HCT116 (cell line): ENCODE data around the gene CCDC91. TPM values are rescaled to one million over a fixed set of nuclear protein-coding genes. Genes with fewer than 3 reads are reported as not detected.

Source experiments
- ATAC-seq: fragments of 200-7000 bp; cut with Tn5 transposase; 2 replicates; pipeline ENCODE4 v1.9.1; 2020; ENCODE audit warnings: mild to moderate bottlenecking, moderate library complexity
- BruUV-seq: library from RNA; stranded (reverse); fragments of 400-500 nt; replicated peaks from 2 replicates; lab custom pipeline; 2021; lab: Mats Ljungman, UMichigan
- CTCF ChIA-PET: fragments of 300-600 bp; sonication (Branson Sonifier 250); formaldehyde crosslinking; loops from one replicate; lab custom pipeline; 2021; ENCODE audit warnings: antibody characterized with exemption; lab: Charles Lee
- POLR2A ChIA-PET: fragments of 300-600, 350-600 bp; sonication (Branson Sonifier 250); formaldehyde crosslinking; loops from one replicate; lab custom pipeline; 2021; ENCODE audit warnings: antibody characterized with exemption; lab: Charles Lee
- RAD21 ChIA-PET, 2 experiments: fragments of 300-600 bp; sonication (Branson Sonifier 250); formaldehyde crosslinking; loops; one replicate each; lab custom pipeline; 2023; ENCODE audit warnings: low total read pairs in 2 of 2; ENCODE audit not compliant: uncharacterized antibody in 2 of 2, unreplicated experiment in 2 of 2, low non-redundant PET in 1 of 2; lab: Charles Lee
- DNase-seq: peaks from one replicate; pipeline ENCODE4 v3.0.0-alpha.2; 2010; ENCODE audit warnings: low read depth, low spot score
- H2AFZ ChIP-seq: fragments of 200-600 bp; shearing (Covaris generic), sonication (generic); 2 replicates; pipeline ENCODE4 v1.6.1; 2017; ENCODE audit warnings: low read depth, mixed run types, mixed read lengths, antibody characterized with exemption, low read length; ENCODE audit not compliant: poor library complexity, severe bottlenecking
- H3K27ac ChIP-seq: 2 replicates; pipeline ENCODE4 v1.5.1; 2012; ENCODE audit warnings: low read depth, low read length
- H3K27me3 ChIP-seq: fragments of 200-600 bp; sonication (generic); 2 replicates; pipeline ENCODE4 v1.6.1; 2016; ENCODE audit warnings: mixed run types, low read length, mixed read lengths; ENCODE audit not compliant: insufficient read depth
- H3K36me3 ChIP-seq, 2 experiments: fragments of 200-500 bp in 1 of 2; fragments of 200-600 bp in 1 of 2; sonication (Bioruptor generic) in 1 of 2; sonication (generic) in 1 of 2; 2 replicates each; pipeline versions ENCODE4 v1.5.1 to v1.6.1; 2014 to 2016; ENCODE audit warnings: low read length in 2 of 2, inconsistent platforms in 1 of 2, mixed read lengths in 1 of 2, mixed run types in 1 of 2; ENCODE audit not compliant: insufficient read depth in 2 of 2, control insufficient read depth in 1 of 2
- H3K4me1 ChIP-seq, 2 experiments: fragments of 200-600 bp in 1 of 2; sonication (generic) in 1 of 2; 2 replicates each; pipeline versions ENCODE4 v1.5.1 to v1.6.1; 2012 to 2017; ENCODE audit warnings: low read length in 2 of 2, inconsistent platforms in 1 of 2, mild to moderate bottlenecking in 1 of 2, mixed read lengths in 1 of 2, mixed run types in 1 of 2, moderate library complexity in 1 of 2; ENCODE audit not compliant: insufficient read depth in 2 of 2, control insufficient read depth in 1 of 2
- H3K4me2 ChIP-seq: fragments of 200-600 bp; sonication (generic); 2 replicates; pipeline ENCODE4 v1.6.1; 2017; ENCODE audit warnings: mixed run types, low read length, mixed read lengths
- H3K4me3 ChIP-seq, 2 experiments: fragments of 200-600 bp in 1 of 2; sonication (generic) in 1 of 2; replicated peaks in 1 of 2; 2 replicates each; pipeline ENCODE4 v1.5.1; 2011 to 2016; ENCODE audit warnings: low read length in 2 of 2, control low read depth in 1 of 2, low read depth in 1 of 2, mild to moderate bottlenecking in 1 of 2, mixed read lengths in 1 of 2, mixed run types in 1 of 2
- H3K79me2 ChIP-seq: fragments of 200-600 bp; sonication (generic); 2 replicates; pipeline ENCODE4 v1.6.1; 2017; ENCODE audit warnings: mild to moderate bottlenecking, mixed run types, low read length, moderate library complexity, mixed read lengths; ENCODE audit not compliant: insufficient read depth
- H3K9ac ChIP-seq: fragments of 200-600 bp; sonication (generic); 2 replicates; pipeline ENCODE4 v1.6.1; 2016; ENCODE audit warnings: low read length, mixed read lengths
- H3K9me2 ChIP-seq: fragments of 200-600 bp; sonication (generic), shearing (Covaris generic); 2 replicates; pipeline ENCODE4 v1.6.1; 2017; ENCODE audit warnings: mixed run types, mild to moderate bottlenecking, moderate library complexity; ENCODE audit not compliant: insufficient read depth
- H3K9me3 ChIP-seq, 2 experiments: fragments of 200-500 bp in 1 of 2; fragments of 200-600 bp in 1 of 2; sonication (Bioruptor generic) in 1 of 2; sonication (generic) in 1 of 2; 2 replicates each; pipeline ENCODE4 v1.6.1; 2014 to 2017; ENCODE audit warnings: low read length in 2 of 2, mixed read lengths in 2 of 2, inconsistent platforms in 1 of 2, low read depth in 1 of 2, mild to moderate bottlenecking in 1 of 2, mixed run types in 1 of 2, moderate library complexity in 1 of 2; ENCODE audit not compliant: control insufficient read depth in 1 of 2, insufficient read depth in 1 of 2
- H4K20me1 ChIP-seq: fragments of 200-600 bp; sonication (generic), shearing (Covaris generic); 2 replicates; pipeline ENCODE4 v1.6.1; 2017; ENCODE audit warnings: mixed run types, mild to moderate bottlenecking, moderate library complexity; ENCODE audit not compliant: insufficient read depth
- ATF3 ChIP-seq: IDR thresholded peaks from 2 replicates; pipeline ENCODE4 v1.6.1; 2012
- CEBPB ChIP-seq: IDR thresholded peaks from 2 replicates; pipeline ENCODE4 v1.6.1; 2012; ENCODE audit warnings: low read depth
- EGR1 ChIP-seq: IDR thresholded peaks from 2 replicates; pipeline ENCODE4 v1.6.1; 2012; ENCODE audit warnings: low read depth
- EZH2phosphoT487 ChIP-seq: fragments of 200-600 bp; IDR thresholded peaks from 2 replicates; pipeline ENCODE4 v1.6.1; 2018; ENCODE audit warnings: antibody characterized with exemption, borderline replicate concordance
- FOSL1 ChIP-seq: IDR thresholded peaks from 2 replicates; pipeline ENCODE4 v1.6.1; 2012; ENCODE audit warnings: low read depth
- JUND ChIP-seq: IDR thresholded peaks from 2 replicates; pipeline ENCODE4 v1.6.1; 2012
- POLR2A ChIP-seq: IDR thresholded peaks from 2 replicates; pipeline ENCODE4 v1.7.0; 2011; ENCODE audit warnings: borderline replicate concordance; ENCODE audit not compliant: insufficient read depth, insufficient read length; ENCODE audit errors: extremely low read depth
- POLR2AphosphoS5 ChIP-seq: IDR thresholded peaks from 2 replicates; pipeline ENCODE4 v1.6.1; 2011; ENCODE audit warnings: mild to moderate bottlenecking, low read depth, low read length, moderate library complexity
- RAD21 ChIP-seq: IDR thresholded peaks from 2 replicates; pipeline ENCODE4 v1.6.1; 2012; ENCODE audit warnings: low read depth, mild to moderate bottlenecking
- SIN3A ChIP-seq: IDR thresholded peaks from 2 replicates; pipeline ENCODE4 v1.6.1; 2012; ENCODE audit warnings: low read depth
- SRF ChIP-seq: IDR thresholded peaks from 2 replicates; pipeline ENCODE4 v1.6.1; 2012; ENCODE audit warnings: low read depth
- TCF7L2 ChIP-seq: IDR thresholded peaks from 2 replicates; pipeline ENCODE4 v1.7.0; 2011; ENCODE audit warnings: borderline replicate concordance, inconsistent platforms; ENCODE audit not compliant: insufficient read depth, insufficient read length; ENCODE audit errors: extremely low read depth
- ZNF274 ChIP-seq: fragments of 200-500 bp; sonication (Bioruptor generic); IDR thresholded peaks from 2 replicates; pipeline ENCODE4 v1.6.1; 2014; ENCODE audit warnings: mild to moderate bottlenecking, low read depth, low read length, inconsistent platforms
- intact Hi-C: fragments of 100-400 bp; cut with micrococcal nuclease; formaldehyde crosslinking; loops from 2 replicates; pipeline ENCODE4 v1.10.0; 2022
- total RNA-seq: library from RNA; stranded (reverse); gene quantifications from one replicate; pipeline ENCODE4 v1.2.1, GENCODE V29; 2021; ENCODE audit not compliant: unreplicated experiment
- TF ChIP-seq, protein P1 (sequence below): IDR thresholded peaks from 2 replicates; pipeline ENCODE4 v1.6.1; 2011; ENCODE audit warnings: mild to moderate bottlenecking, low read length, moderate library complexity; ENCODE audit not compliant: insufficient replicate concordance; ENCODE audit errors: extremely low read depth
- TF ChIP-seq, protein P2 (sequence below): IDR thresholded peaks from 2 replicates; pipeline ENCODE4 v1.6.1; 2012
- TF ChIP-seq, protein P3 (sequence below), 3 experiments: fragments of 200-600 bp in 1 of 3; sonication (generic) in 1 of 3; IDR thresholded peaks in 2 of 3; conservative IDR thresholded peaks in 1 of 3; 2 replicates each; pipeline ENCODE4 v1.5.1; 2012 to 2017; ENCODE audit warnings: low read depth in 2 of 3, low read length in 2 of 3, antibody characterized with exemption in 1 of 3, borderline replicate concordance in 1 of 3, control low read depth in 1 of 3, mild to moderate bottlenecking in 1 of 3, mixed read lengths in 1 of 3, mixed run types in 1 of 3, moderate library complexity in 1 of 3; ENCODE audit not compliant: insufficient read depth in 1 of 3

The CCDC91 gene
- total RNA-seq, 1 experiment from 2014 or later, result 18.1 TPM

DNA sequence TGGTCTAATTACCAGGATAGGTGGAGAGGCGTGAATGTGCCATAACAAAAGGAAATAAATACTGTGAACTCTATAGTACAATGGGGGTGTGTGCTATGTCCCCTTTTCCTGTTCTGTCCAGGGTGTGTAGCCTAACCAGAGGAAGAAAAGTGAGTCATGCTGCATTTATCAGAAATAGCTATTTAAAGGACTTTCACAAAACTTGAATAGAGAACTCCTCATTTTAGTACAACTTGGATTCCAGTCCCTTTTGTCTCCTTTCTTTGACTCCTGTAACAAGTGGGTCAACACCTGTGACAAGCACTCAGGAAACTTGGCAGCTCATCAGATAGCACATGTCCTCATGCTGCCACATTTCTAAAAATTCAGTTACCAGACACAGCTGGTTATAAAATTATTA is 123.4 kb downstream of the CCDC91 start:
- intact Hi-C loops, result no loop called here
- H3K79me2 ChIP-seq, result no peaks in the 10 kb centered on the region
- BruUV-seq, result no TSS peak
- H3K9me2 ChIP-seq, result no peaks in the 10 kb centered on the region
- H3K4me3 ChIP-seq, result no peak overlapping the region
- RAD21 ChIA-PET, result no interaction called here
- H3K9ac ChIP-seq, result no peak overlapping the region
- CTCF ChIA-PET, result no interaction called here
- no peak overlapping the region for H2AFZ ChIP-seq
- H3K4me2 ChIP-seq, result peak overlapping the region; percentile 24; the same call in 1 of the 2 replicates
- DNase-seq, result no peak
- no peaks in the 10 kb centered on the region for H4K20me1 ChIP-seq
- POLR2A ChIA-PET, result no interaction called here
- peaks cover 0 to 6% of the 10 kb centered on the region in 2 experiments; a peak in 1 of 4 replicates for H3K4me1 ChIP-seq
- H3K27me3 ChIP-seq, result no peaks in the 10 kb centered on the region
- TF ChIP-seq JUND (no peak), SIN3A (no peak), SRF (no peak), TCF7L2 (no peak), FOSL1 (no peak), POLR2AphosphoS5 (no peak)
- TF ChIP-seq, protein P1, sequence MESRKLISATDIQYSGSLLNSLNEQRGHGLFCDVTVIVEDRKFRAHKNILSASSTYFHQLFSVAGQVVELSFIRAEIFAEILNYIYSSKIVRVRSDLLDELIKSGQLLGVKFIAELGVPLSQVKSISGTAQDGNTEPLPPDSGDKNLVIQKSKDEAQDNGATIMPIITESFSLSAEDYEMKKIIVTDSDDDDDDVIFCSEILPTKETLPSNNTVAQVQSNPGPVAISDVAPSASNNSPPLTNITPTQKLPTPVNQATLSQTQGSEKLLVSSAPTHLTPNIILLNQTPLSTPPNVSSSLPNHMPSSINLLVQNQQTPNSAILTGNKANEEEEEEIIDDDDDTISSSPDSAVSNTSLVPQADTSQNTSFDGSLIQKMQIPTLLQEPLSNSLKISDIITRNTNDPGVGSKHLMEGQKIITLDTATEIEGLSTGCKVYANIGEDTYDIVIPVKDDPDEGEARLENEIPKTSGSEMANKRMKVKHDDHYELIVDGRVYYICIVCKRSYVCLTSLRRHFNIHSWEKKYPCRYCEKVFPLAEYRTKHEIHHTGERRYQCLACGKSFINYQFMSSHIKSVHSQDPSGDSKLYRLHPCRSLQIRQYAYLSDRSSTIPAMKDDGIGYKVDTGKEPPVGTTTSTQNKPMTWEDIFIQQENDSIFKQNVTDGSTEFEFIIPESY, result no peak
- TF ChIP-seq, protein P2, sequence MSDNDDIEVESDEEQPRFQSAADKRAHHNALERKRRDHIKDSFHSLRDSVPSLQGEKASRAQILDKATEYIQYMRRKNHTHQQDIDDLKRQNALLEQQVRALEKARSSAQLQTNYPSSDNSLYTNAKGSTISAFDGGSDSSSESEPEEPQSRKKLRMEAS, result no peak
- TF ChIP-seq, all 23 proteins: peak for 0
- no peak overlapping the region for H3K27ac ChIP-seq
- ATAC-seq, result no peak
- H3K9me3 ChIP-seq, result no peaks in the 10 kb centered on the region
- no peaks in the 10 kb centered on the region for H3K36me3 ChIP-seq

DNA sequence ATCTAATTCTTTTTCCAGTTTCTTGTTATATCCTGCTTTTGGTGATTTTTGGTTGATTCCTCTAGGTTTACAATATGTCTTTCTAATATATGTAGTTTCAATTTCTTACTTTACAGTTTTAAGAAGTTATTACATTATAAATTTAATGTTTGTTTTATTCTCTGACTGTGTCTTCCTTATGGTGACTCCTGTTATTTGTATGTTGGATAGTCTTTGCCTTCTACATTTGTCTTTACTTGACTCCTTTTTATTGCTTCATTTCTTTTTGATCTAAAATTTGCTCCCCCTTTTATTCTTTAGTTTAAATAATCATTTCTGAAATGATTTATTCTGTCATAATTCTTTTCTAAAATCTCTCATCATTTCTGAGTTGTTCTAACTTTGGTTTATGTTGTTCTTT is 125.8 kb downstream of the CCDC91 start:
- ATAC-seq, result no peak
- no peaks in the 10 kb centered on the region for H3K79me2 ChIP-seq
- BruUV-seq, result no TSS peak
- H3K27ac ChIP-seq, result no peak overlapping the region
- H3K9me2 ChIP-seq, result no peaks in the 10 kb centered on the region
- ChIA-PET RAD21 (no interaction called here), CTCF (no interaction called here), POLR2A (no interaction called here)
- no peak for DNase-seq
- H3K9ac ChIP-seq, result no peak overlapping the region
- no peaks in the 10 kb centered on the region for H3K9me3 ChIP-seq
- H3K4me3 ChIP-seq, result no peak overlapping the region
- intact Hi-C loops, result no loop called here
- no peaks in the 10 kb centered on the region for H3K36me3 ChIP-seq
- peaks cover 0 to 6% of the 10 kb centered on the region in 2 experiments; a peak in 1 of 4 replicates for H3K4me1 ChIP-seq
- no peaks in the 10 kb centered on the region for H3K27me3 ChIP-seq
- H4K20me1 ChIP-seq, result no peaks in the 10 kb centered on the region
- H2AFZ ChIP-seq, result no peak overlapping the region
- H3K4me2 ChIP-seq, result no peak overlapping the region
- TF ChIP-seq TCF7L2 (no peak), RAD21 (no peak), CEBPB (no peak), EGR1 (no peak), FOSL1 (no peak), EZH2phosphoT487 (no peak), ZNF274 (no peak), ATF3 (no peak), POLR2A (no peak), SIN3A (no peak), JUND (no peak)
- TF ChIP-seq, protein P3, sequence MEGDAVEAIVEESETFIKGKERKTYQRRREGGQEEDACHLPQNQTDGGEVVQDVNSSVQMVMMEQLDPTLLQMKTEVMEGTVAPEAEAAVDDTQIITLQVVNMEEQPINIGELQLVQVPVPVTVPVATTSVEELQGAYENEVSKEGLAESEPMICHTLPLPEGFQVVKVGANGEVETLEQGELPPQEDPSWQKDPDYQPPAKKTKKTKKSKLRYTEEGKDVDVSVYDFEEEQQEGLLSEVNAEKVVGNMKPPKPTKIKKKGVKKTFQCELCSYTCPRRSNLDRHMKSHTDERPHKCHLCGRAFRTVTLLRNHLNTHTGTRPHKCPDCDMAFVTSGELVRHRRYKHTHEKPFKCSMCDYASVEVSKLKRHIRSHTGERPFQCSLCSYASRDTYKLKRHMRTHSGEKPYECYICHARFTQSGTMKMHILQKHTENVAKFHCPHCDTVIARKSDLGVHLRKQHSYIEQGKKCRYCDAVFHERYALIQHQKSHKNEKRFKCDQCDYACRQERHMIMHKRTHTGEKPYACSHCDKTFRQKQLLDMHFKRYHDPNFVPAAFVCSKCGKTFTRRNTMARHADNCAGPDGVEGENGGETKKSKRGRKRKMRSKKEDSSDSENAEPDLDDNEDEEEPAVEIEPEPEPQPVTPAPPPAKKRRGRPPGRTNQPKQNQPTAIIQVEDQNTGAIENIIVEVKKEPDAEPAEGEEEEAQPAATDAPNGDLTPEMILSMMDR (IDR thresholded peaks at IDR 0.05 in 2 of 3, conservative IDR thresholded peaks at IDR 0.05 in 1 of 3; ENCODE audit: borderline replicate concordance in 1 of 3, insufficient read depth in 1 of 3, low read depth in 2 of 3, low read length in 2 of 3), result no peak
